Breast epithelium (tissue), 4 donors: ENCODE measurements around the gene ZNF561. TPM values are rescaled to one million over a fixed set of nuclear protein-coding genes. Genes with fewer than 3 reads are reported as not detected.

Experiments
- DNase-seq, 2 donors: peaks; one replicate each; pipeline ENCODE4 v3.0.0-alpha.2; 2019; ENCODE audit warnings: low spot score in 2 of 2
- H3K27ac ChIP-seq, 2 donors: fragments of 200-600 bp; sonication (generic) in 1 of 2; one replicate each; pipeline ENCODE4 v1.5.1; 2016 to 2019; ENCODE audit warnings: mild to moderate bottlenecking in 1 of 2
- H3K27me3 ChIP-seq, 2 donors: fragments of 200-600 bp; sonication (generic) in 1 of 2; one replicate each; pipeline versions ENCODE4 v1.5.1 to v1.6.0; 2017 to 2019; ENCODE audit warnings: control low read depth in 1 of 2, mild to moderate bottlenecking in 1 of 2
- H3K36me3 ChIP-seq: fragments of 200-600 bp; one replicate; pipeline ENCODE4 v1.5.1; 2019
- H3K4me1 ChIP-seq, 2 donors: fragments of 200-600 bp; sonication (generic); one replicate each; pipeline ENCODE4 v1.5.1; 2016 to 2019; ENCODE audit warnings: control low read depth in 1 of 2
- H3K4me3 ChIP-seq, 3 donors: fragments of 200-600 bp; sonication (generic); 1 replicate in 2 of 3; 2 replicates in 1 of 3; pipeline ENCODE4 v1.5.1; 2016 to 2019; ENCODE audit warnings: mild to moderate bottlenecking in 3 of 3, moderate library complexity in 2 of 3
- H3K9me3 ChIP-seq, 2 donors: fragments of 200-600 bp; sonication (generic) in 1 of 2; one replicate each; pipeline ENCODE4 v1.5.1; 2016 to 2019; ENCODE audit warnings: control low read depth in 1 of 2
- CTCF ChIP-seq, 3 donors: fragments of 450-650 bp; IDR thresholded peaks; one replicate each; pipeline ENCODE4 v1.5.1; 2016 to 2017; ENCODE audit warnings: antibody characterized with exemption in 3 of 3, mild to moderate bottlenecking in 3 of 3, moderate library complexity in 3 of 3
- POLR2A ChIP-seq: fragments of 450-650 bp; IDR thresholded peaks from one replicate; pipeline ENCODE4 v1.6.1; 2016; ENCODE audit warnings: antibody characterized with exemption, mild to moderate bottlenecking, moderate library complexity
- POLR2AphosphoS5 ChIP-seq, 3 donors: sonication (generic); formaldehyde crosslinking; IDR thresholded peaks; one replicate each; pipeline ENCODE4 v1.6.1; 2017; ENCODE audit warnings: antibody characterized with exemption in 3 of 3
- intact Hi-C: fragments of 100-400 bp; cut with DNase I; formaldehyde crosslinking; loops from one replicate; pipeline ENCODE4 v1.15.1; 2023; ENCODE audit warnings: low total_unique reads
- total RNA-seq, 3 donors: library from RNA; depleted of rRNA; stranded (reverse); fragments of >200 nt; gene quantifications; one replicate each; pipeline ENCODE4 v1.1.0, GENCODE V29; 2016

Gene ZNF561
- total RNA-seq, 3 donors from 2014 or later: 19.5 to 63.1 (median 29.5) TPM

- Histone ChIP-seq H3K4me3 (no peak overlapping the region), H3K27me3 (no peaks in the 10 kb centered on the region), H3K9me3 (peaks cover 43 to 49% of the 10 kb centered on the region in 2 donors), H3K4me1 (no peaks in the 10 kb centered on the region), H3K36me3 (no peaks in the 10 kb centered on the region), H3K27ac (no peak overlapping the region)
- intact Hi-C loops: no loop called here
- no peak for DNase-seq
- TF ChIP-seq POLR2A (no peak), CTCF (IDR thresholded peaks at IDR 0.05) (no peak), POLR2AphosphoS5 (IDR thresholded peaks at IDR 0.05) (no peak)
Measured at GRCh38 chr19:9650345-9650744, 29.3 kb upstream of the ZNF561 start.

- Histone ChIP-seq H3K27ac (no peak overlapping the region), H3K27me3 (no peaks in the 10 kb centered on the region), H3K36me3 (no peaks in the 10 kb centered on the region), H3K4me3 (no peak overlapping the region), H3K4me1 (no peaks in the 10 kb centered on the region), H3K9me3 (peaks cover 7 to 24% of the 10 kb centered on the region in 2 donors)
- TF ChIP-seq POLR2AphosphoS5 (IDR thresholded peaks at IDR 0.05) (no peak), CTCF (IDR thresholded peaks at IDR 0.05) (no peak), POLR2A (no peak)
- DNase-seq: no peak
- intact Hi-C loops: no loop called here
Measured at GRCh38 chr19:9645472-9645871, 24.4 kb upstream of the ZNF561 start.

GRCh38 chr19:9644472-9644871 is 23.4 kb upstream of the ZNF561 start:
- TF ChIP-seq POLR2AphosphoS5 (IDR thresholded peaks at IDR 0.05) (no peak), CTCF (IDR thresholded peaks at IDR 0.05) (no peak), POLR2A (no peak)
- intact Hi-C loops: no loop called here
- no peaks in the 10 kb centered on the region for H3K36me3 ChIP-seq
- no peak overlapping the region for H3K4me3 ChIP-seq
- H3K4me1 ChIP-seq: no peaks in the 10 kb centered on the region
- DNase-seq: no peak
- H3K9me3 ChIP-seq: peaks cover 0 to 23% of the 10 kb centered on the region in 2 donors
- no peak overlapping the region for H3K27ac ChIP-seq
- H3K27me3 ChIP-seq: no peaks in the 10 kb centered on the region

- intact Hi-C loops: no loop called here
- Histone ChIP-seq H3K36me3 (no peaks in the 10 kb centered on the region), H3K27ac (no peak overlapping the region), H3K9me3 (peaks cover 0 to 13% of the 10 kb centered on the region in 2 donors), H3K4me1 (no peaks in the 10 kb centered on the region), H3K27me3 (no peaks in the 10 kb centered on the region), H3K4me3 (no peak overlapping the region)
- no peak for TF ChIP-seq CTCF (IDR thresholded peaks at IDR 0.05)
- TF ChIP-seq POLR2A: no peak
- TF ChIP-seq POLR2AphosphoS5 (IDR thresholded peaks at IDR 0.05): no peak
- no peak for DNase-seq
Measured at GRCh38 chr19:9641810-9642209, 20.8 kb upstream of the ZNF561 start.

- Histone ChIP-seq H3K4me1 (no peaks in the 10 kb centered on the region), H3K27me3 (no peaks in the 10 kb centered on the region), H3K4me3 (no peak overlapping the region), H3K9me3 (peaks cover 0 to 11% of the 10 kb centered on the region in 2 donors), H3K36me3 (no peaks in the 10 kb centered on the region), H3K27ac (no peak overlapping the region)
- intact Hi-C loops: no loop called here
- no peak for DNase-seq
- TF ChIP-seq POLR2A (no peak), CTCF (IDR thresholded peaks at IDR 0.05) (no peak), POLR2AphosphoS5 (IDR thresholded peaks at IDR 0.05) (no peak)
Measured at GRCh38 chr19:9640956-9641355, 19.9 kb upstream of the ZNF561 start.
